Activated T-cell treated with anti-CD3 and anti-CD28 coated beads, Interleukin-2, amount 50 U/mL, for 1 hour (primary cell): ENCODE measurements around the gene GPX2.
A peak's percentile ranks its signal among the peaks of the same experiment; 100 is the strongest.
"Not testable (repeated sequence)": the region's sequence is repeated elsewhere in the genome, so short reads cannot be mapped to it uniquely, and the experiment has no call there.

Source experiments
- DNase-seq: peaks from one replicate; pipeline ENCODE4 v3.0.0-alpha.2; 2020

The GPX2 gene

GRCh38 chr14:64938972-64939816 lies 3.4 kb downstream of the GPX2 start:
- no peak for DNase-seq

GRCh38 chr14:64937821-64938193 lies 4.7 kb downstream of the GPX2 start:
- no peak for DNase-seq

GRCh38 chr14:64937171-64937820 lies 5.2 kb downstream of the GPX2 start:
- DNase-seq: no peak

GRCh38 chr14:64935508-64935907 lies 7.0 kb downstream of the GPX2 start:
- DNase-seq: no peak

GRCh38 chr14:64934338-64934929 lies 8.1 kb downstream of the GPX2 start:
- no peak for DNase-seq

- no peak for DNase-seq
These were observed 10.3 kb downstream of the GPX2 start for GRCh38 chr14:64932231-64932630.

GRCh38 chr14:64931123-64931522 lies 11.4 kb downstream of the GPX2 start:
- no peak for DNase-seq

GRCh38 chr14:64930085-64930843 lies 12.3 kb downstream of the GPX2 start:
- no peak for DNase-seq

GRCh38 chr14:64929014-64929359 lies 13.6 kb downstream of the GPX2 start:
- no peak for DNase-seq

GRCh38 chr14:64928239-64929013 lies 14.1 kb downstream of the GPX2 start:
- DNase-seq: peak; percentile 29

- DNase-seq: no peak
These were observed 15.5 kb downstream of the GPX2 start for GRCh38 chr14:64927031-64927430.

- DNase-seq: no peak
These were observed 16.0 kb downstream of the GPX2 start for GRCh38 chr14:64926398-64926995.

GRCh38 chr14:64923015-64923414 lies 19.5 kb downstream of the GPX2 start:
- no peak for DNase-seq

- no peak for DNase-seq
These were observed 22.1 kb downstream of the GPX2 start for GRCh38 chr14:64920465-64920864.

GRCh38 chr14:64919618-64920017 lies 22.9 kb downstream of the GPX2 start:
- DNase-seq: no peak

GRCh38 chr14:64919215-64919614 lies 23.3 kb downstream of the GPX2 start:
- DNase-seq: no peak

- DNase-seq: no peak
These were observed 24.3 kb downstream of the GPX2 start for GRCh38 chr14:64918216-64918615.

- no peak for DNase-seq
These were observed 26.7 kb downstream of the GPX2 start for GRCh38 chr14:64915797-64916196.

GRCh38 chr14:64915029-64915424 lies 27.5 kb downstream of the GPX2 start:
- no peak for DNase-seq

- DNase-seq: peak; percentile 95
These were observed 28.1 kb downstream of the GPX2 start, which contains the start of gene CHURC1 for GRCh38 chr14:64914237-64915028. Gene CHURC1, plus strand, starts transcription at chr14:64914455. Its CDS starts 41 bp downstream, at chr14:64914496.

- DNase-seq: not testable (repeated sequence)
These were observed 29.1 kb downstream of the GPX2 start for GRCh38 chr14:64913477-64913876.
